HL-60/S4 treated with phorbol 12-myristate 13-acetate at 8.2 ng/mL for 4 days and 3 days (cell line): Measurements from ENCODE around the gene ATOSA.

Experiments
- in situ Hi-C: fragments of 300-500 bp; cut with MboI; formaldehyde crosslinking; loops from 2 replicates; pipeline ENCODE4 v1.15.0; 2022; ENCODE audit warnings: low sequenced_read_pairs

The ATOSA gene

GRCh38 chr15:52653431-52653964 is 25.7 kb downstream of the ATOSA start:
- in situ Hi-C loops = no loop called here

GRCh38 chr15:52652984-52653383 is 26.2 kb downstream of the ATOSA start:
- in situ Hi-C loops = no loop called here

GRCh38 chr15:52652286-52652685 is 26.9 kb downstream of the ATOSA start:
- in situ Hi-C loops = no loop called here

GRCh38 chr15:52651868-52652267 is 27.3 kb downstream of the ATOSA start:
- in situ Hi-C loops = no loop called here

- in situ Hi-C loops = no loop called here
Measured at GRCh38 chr15:52651114-52651513, 28.1 kb downstream of the ATOSA start.

GRCh38 chr15:52649686-52650085 is 29.5 kb downstream of the ATOSA start:
- in situ Hi-C loops = no loop called here

- in situ Hi-C loops = no loop called here
Measured at GRCh38 chr15:52645916-52646315, 33.3 kb downstream of the ATOSA start.

- in situ Hi-C loops = no loop called here
Measured at GRCh38 chr15:52642386-52643361, 36.5 kb downstream of the ATOSA start.

- in situ Hi-C loops = no loop called here
Measured at GRCh38 chr15:52636459-52636858, 42.7 kb downstream of the ATOSA start.

GRCh38 chr15:52635908-52636307 is 43.3 kb downstream of the ATOSA start:
- in situ Hi-C loops = no loop called here
